Astrocyte (in vitro differentiated cells and primary cell): ENCODE results near the gene FAS. TPM values are rescaled to one million over a fixed set of nuclear protein-coding genes. Genes with fewer than 3 reads are reported as not detected.

Source experiments
- DNase-seq: peaks from one replicate; pipeline ENCODE4 v3.0.0-alpha.2; 2010; ENCODE audit warnings: low read depth
- FAIRE-seq: peaks from 2 replicates; lab custom pipeline; 2011; peaks lifted over from hg19 to GRCh38; lab: Jason Lieb, UNC
- H2AFZ ChIP-seq: 2 replicates; pipeline ENCODE4 v1.6.0; 2012; ENCODE audit warnings: low read depth, low read length, inconsistent platforms
- H3K27ac ChIP-seq: 2 replicates; pipeline ENCODE4 v1.5.1; 2011; ENCODE audit warnings: low read depth, low read length, inconsistent platforms
- H3K27me3 ChIP-seq: 2 replicates; pipeline ENCODE4 v1.6.0; 2011; ENCODE audit warnings: low read length, inconsistent platforms; ENCODE audit not compliant: insufficient read depth
- H3K36me3 ChIP-seq: 2 replicates; pipeline ENCODE4 v1.5.1; 2011; ENCODE audit warnings: low read length, inconsistent platforms; ENCODE audit not compliant: insufficient read depth
- H3K4me1 ChIP-seq: 2 replicates; pipeline ENCODE4 v1.5.1; 2011; ENCODE audit warnings: low read length, inconsistent platforms; ENCODE audit not compliant: insufficient read depth
- H3K4me2 ChIP-seq: 2 replicates; pipeline ENCODE4 v1.6.0; 2012; ENCODE audit warnings: low read length, inconsistent platforms
- H3K4me3 ChIP-seq: 2 replicates; pipeline ENCODE4 v1.5.1; 2011; ENCODE audit warnings: low read depth, mild to moderate bottlenecking, low read length, inconsistent platforms; ENCODE audit not compliant: insufficient read depth
- H3K79me2 ChIP-seq: 2 replicates; pipeline ENCODE4 v1.6.0; 2012; ENCODE audit warnings: mild to moderate bottlenecking, low read length, inconsistent platforms; ENCODE audit not compliant: insufficient read depth
- H3K9ac ChIP-seq: 2 replicates; pipeline ENCODE4 v1.6.0; 2012; ENCODE audit warnings: mild to moderate bottlenecking, low read length, inconsistent platforms
- H3K9me3 ChIP-seq: 2 replicates; pipeline ENCODE4 v1.5.1; 2012; ENCODE audit warnings: low read depth, mild to moderate bottlenecking, low read length, inconsistent platforms; ENCODE audit not compliant: insufficient read depth
- H4K20me1 ChIP-seq: 2 replicates; pipeline ENCODE4 v1.6.0; 2012; ENCODE audit warnings: low read length, inconsistent platforms; ENCODE audit not compliant: insufficient read depth
- H3K27ac Mint-ChIP-seq: one replicate; pipeline ENCODE4 v1.8.0; 2021; ENCODE audit warnings: mild to moderate bottlenecking, mixed read lengths; ENCODE audit not compliant: unreplicated experiment
- H3K27me3 Mint-ChIP-seq: one replicate; pipeline ENCODE4 v1.8.0; 2021; ENCODE audit warnings: low read depth, mixed read lengths; ENCODE audit not compliant: unreplicated experiment
- H3K36me3 Mint-ChIP-seq: one replicate; pipeline ENCODE4 v1.8.0; 2021; ENCODE audit warnings: low read depth, mixed read lengths; ENCODE audit not compliant: unreplicated experiment
- H3K4me1 Mint-ChIP-seq: one replicate; pipeline ENCODE4 v1.8.0; 2021; ENCODE audit warnings: low read depth, mixed read lengths; ENCODE audit not compliant: unreplicated experiment
- H3K4me3 Mint-ChIP-seq: one replicate; pipeline ENCODE4 v1.8.0; 2021; ENCODE audit warnings: mild to moderate bottlenecking, moderate library complexity, mixed read lengths; ENCODE audit not compliant: unreplicated experiment
- H3K9me3 Mint-ChIP-seq: one replicate; pipeline ENCODE4 v1.8.0; 2021; ENCODE audit warnings: mild to moderate bottlenecking, mixed read lengths; ENCODE audit not compliant: unreplicated experiment
- CTCF ChIP-seq: IDR thresholded peaks from 2 replicates; pipeline ENCODE4 v1.5.1; 2011; ENCODE audit warnings: low read depth, mild to moderate bottlenecking, inconsistent platforms, low read length, moderate library complexity; ENCODE audit not compliant: insufficient read depth
- EZH2 ChIP-seq: IDR thresholded peaks from 2 replicates; pipeline ENCODE4 v1.6.1; 2012; ENCODE audit warnings: mild to moderate bottlenecking, low read length, inconsistent platforms; ENCODE audit not compliant: insufficient read depth
- total RNA-seq: library from RNA; stranded (reverse); gene quantifications from 2 replicates; pipeline ENCODE4 v1.2.1, GENCODE V29; 2021

FAS gene
- total RNA-seq, 1 donor from 2014 or later = 32.6 TPM

- H4K20me1 ChIP-seq = no peaks in the 10 kb centered on the region
- peaks cover 5% of the 10 kb centered on the region for H3K36me3 Mint-ChIP-seq
- H3K36me3 ChIP-seq = no peaks in the 10 kb centered on the region
- H3K4me1 Mint-ChIP-seq = peaks cover 11% of the 10 kb centered on the region
- DNase-seq (no peak), FAIRE-seq (no peak)
- H3K27me3 ChIP-seq = no peaks in the 10 kb centered on the region
- no peaks in the 10 kb centered on the region for H3K9me3 ChIP-seq
- H3K4me2 ChIP-seq = no peak overlapping the region
- TF ChIP-seq CTCF (no peak), EZH2 (no peak)
- H3K27me3 Mint-ChIP-seq = no peaks in the 10 kb centered on the region
- H3K4me1 ChIP-seq = no peaks in the 10 kb centered on the region
- no peak overlapping the region for H3K27ac ChIP-seq
- H3K4me3 Mint-ChIP-seq = no peak overlapping the region
- H3K9me3 Mint-ChIP-seq = no peaks in the 10 kb centered on the region
- H3K27ac Mint-ChIP-seq = no peak overlapping the region
- no peak overlapping the region for H3K9ac ChIP-seq
- no peak overlapping the region for H3K4me3 ChIP-seq
- no peak overlapping the region for H2AFZ ChIP-seq
- no peaks in the 10 kb centered on the region for H3K79me2 ChIP-seq
Measured at GRCh38 chr10:88962336-88962735, 28.3 kb upstream of the FAS start.

- Mint-ChIP-seq H3K4me3 (no peak overlapping the region), H3K36me3 (peaks cover 5% of the 10 kb centered on the region), H3K9me3 (no peaks in the 10 kb centered on the region), H3K27ac (no peak overlapping the region), H3K27me3 (no peaks in the 10 kb centered on the region), H3K4me1 (peaks cover 11% of the 10 kb centered on the region)
- DNase-seq (no peak), FAIRE-seq (no peak)
- H3K4me3 ChIP-seq = no peak overlapping the region
- H3K79me2 ChIP-seq = no peaks in the 10 kb centered on the region
- no peaks in the 10 kb centered on the region for H4K20me1 ChIP-seq
- no peak overlapping the region for H3K27ac ChIP-seq
- H2AFZ ChIP-seq = no peak overlapping the region
- TF ChIP-seq EZH2 (no peak), CTCF (no peak)
- no peaks in the 10 kb centered on the region for H3K4me1 ChIP-seq
- no peaks in the 10 kb centered on the region for H3K36me3 ChIP-seq
- no peak overlapping the region for H3K9ac ChIP-seq
- H3K9me3 ChIP-seq = no peaks in the 10 kb centered on the region
- no peak overlapping the region for H3K4me2 ChIP-seq
- no peaks in the 10 kb centered on the region for H3K27me3 ChIP-seq
Measured at GRCh38 chr10:88963318-88963717, 27.3 kb upstream of the FAS start.

- no peak overlapping the region for H3K27ac Mint-ChIP-seq
- no peak for FAIRE-seq
Measured at GRCh38 chr10:88964360-88964759, 26.2 kb upstream of the FAS start.

More at GRCh38 chr10:88964360-88964759, 26.2 kb upstream of the FAS start:
- peaks cover 4% of the 10 kb centered on the region for H3K36me3 Mint-ChIP-seq
- H3K36me3 ChIP-seq = no peaks in the 10 kb centered on the region
- H3K9me3 Mint-ChIP-seq = no peaks in the 10 kb centered on the region
- no peak for DNase-seq
- H3K4me3 ChIP-seq = no peak overlapping the region
- no peak overlapping the region for H2AFZ ChIP-seq
- TF ChIP-seq CTCF = no peak
- TF ChIP-seq EZH2 = no peak
- no peak overlapping the region for H3K9ac ChIP-seq
- no peaks in the 10 kb centered on the region for H3K27me3 ChIP-seq
- H3K27me3 Mint-ChIP-seq = no peaks in the 10 kb centered on the region
- H4K20me1 ChIP-seq = no peaks in the 10 kb centered on the region
- H3K27ac ChIP-seq = no peak overlapping the region
- H3K4me1 Mint-ChIP-seq = peaks cover 17% of the 10 kb centered on the region
- no peaks in the 10 kb centered on the region for H3K79me2 ChIP-seq
- H3K4me3 Mint-ChIP-seq = no peak overlapping the region
- no peaks in the 10 kb centered on the region for H3K4me1 ChIP-seq
- no peaks in the 10 kb centered on the region for H3K9me3 ChIP-seq
- no peak overlapping the region for H3K4me2 ChIP-seq
